GM23248 (cell line): ENCODE measurements around the gene BRD3.

Source experiments
- EZH2 ChIP-seq: fragments of 200-600 bp; sonication (generic); IDR thresholded peaks from 2 replicates; pipeline ENCODE4 v1.6.1; 2018; ENCODE audit warnings: antibody characterized with exemption, mild to moderate bottlenecking; ENCODE audit not compliant: insufficient read depth, poor library complexity, severe bottlenecking
- EZH2phosphoT487 ChIP-seq: fragments of 200-600 bp; sonication (generic); IDR thresholded peaks from 2 replicates; pipeline ENCODE4 v1.6.1; 2018; ENCODE audit warnings: antibody characterized with exemption, moderate library complexity, mild to moderate bottlenecking, low read depth; ENCODE audit not compliant: insufficient read depth

DNA sequence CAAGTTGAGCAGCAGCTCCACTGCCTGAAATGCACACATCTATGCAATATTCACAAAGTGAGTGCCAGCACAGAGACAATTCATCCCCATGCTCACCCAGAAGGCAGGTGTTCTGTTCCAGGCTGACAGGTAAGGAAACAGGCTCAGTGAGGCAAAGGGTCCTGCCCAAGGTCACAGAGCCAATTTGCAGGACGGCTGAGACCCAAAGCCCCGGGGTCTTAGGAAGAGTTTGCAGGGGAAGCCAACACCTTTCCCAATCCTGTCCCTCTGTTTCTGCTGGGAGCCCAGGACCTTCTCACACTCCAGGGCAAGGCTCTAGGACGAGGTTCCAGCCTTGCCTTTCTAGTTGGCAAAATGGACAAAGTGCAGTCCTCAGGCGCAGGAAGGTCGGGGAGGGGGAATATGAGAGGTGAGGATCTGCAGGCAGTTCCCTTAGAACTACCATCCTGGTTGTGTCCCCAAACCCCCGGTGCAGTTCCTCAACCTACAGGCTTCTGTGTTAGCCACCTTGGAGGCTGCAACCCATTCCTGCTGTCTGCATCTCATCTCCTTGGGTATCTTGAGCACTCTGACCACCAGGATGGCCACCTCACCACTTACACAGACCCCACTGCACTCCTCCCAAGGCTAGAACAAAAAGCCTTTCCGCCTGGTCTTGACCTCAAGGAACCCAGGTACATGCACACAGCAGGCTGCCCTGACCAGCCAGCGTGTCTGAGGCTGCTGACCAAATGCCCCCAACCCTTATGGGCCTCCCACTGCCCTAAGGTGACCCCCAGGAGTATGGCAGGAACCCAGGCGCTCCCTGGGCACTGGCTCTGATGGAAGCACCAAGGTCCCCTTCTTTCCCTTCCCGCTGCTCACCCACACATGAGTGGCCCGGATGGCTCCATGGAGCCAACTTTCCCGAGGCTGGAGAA is 1.9 kb upstream of the BRD3 start:
- TF ChIP-seq EZH2phosphoT487 (no peak), EZH2 (no peak)
